Bronchus fibroblast of lung (primary cell): ENCODE results near the gene POM121C. TPM values are rescaled to one million over a fixed set of nuclear protein-coding genes. Genes with fewer than 3 reads are reported as not detected.

Experiments used
- total RNA-seq: library from RNA; depleted of rRNA; stranded (reverse); fragments of >200 nt; gene quantifications from 2 replicates; pipeline ENCODE4 v1.2.3, GENCODE V29; 2015

The POM121C gene
- 4.7 and 4.9 TPM in 2 replicates for total RNA-seq

DNA sequence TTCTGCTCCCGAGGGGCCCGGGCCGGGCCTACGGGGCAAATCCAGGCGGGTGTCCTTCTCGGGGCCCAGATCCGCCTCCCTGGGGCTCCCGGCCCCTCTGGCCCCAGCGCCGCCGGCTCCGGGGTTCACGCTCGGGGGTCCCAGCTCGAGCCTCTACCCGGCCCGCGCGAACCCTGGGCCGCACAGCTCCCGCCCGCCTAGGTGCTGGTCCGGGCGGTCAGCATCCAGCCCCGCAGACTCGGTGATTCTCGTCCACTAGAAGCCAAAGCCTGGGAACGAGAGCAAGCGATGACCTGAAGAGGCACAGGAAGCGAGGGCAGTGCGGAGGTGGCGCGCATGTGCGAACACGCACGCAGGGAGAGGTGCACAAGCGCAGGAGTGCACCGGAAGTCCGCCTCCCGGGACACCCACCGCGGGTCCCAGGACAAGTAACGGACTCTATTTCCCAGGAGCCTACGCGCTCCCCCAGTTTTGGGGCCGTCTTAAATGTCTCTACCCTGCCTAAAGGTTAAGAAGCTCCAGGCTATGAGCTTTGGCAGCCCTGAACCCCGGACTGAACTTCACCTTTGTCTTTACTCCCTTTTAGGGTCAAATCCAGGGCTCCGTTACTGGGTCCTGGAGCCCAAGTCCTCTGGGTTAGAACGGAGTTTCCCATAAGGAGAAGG is at the start of gene POM121C:
POM121C (minus strand) TSS at position 321 of the 665 bp plus-strand sequence. CDS start 44,803 bp downstream, outside the sequence.

DNA sequence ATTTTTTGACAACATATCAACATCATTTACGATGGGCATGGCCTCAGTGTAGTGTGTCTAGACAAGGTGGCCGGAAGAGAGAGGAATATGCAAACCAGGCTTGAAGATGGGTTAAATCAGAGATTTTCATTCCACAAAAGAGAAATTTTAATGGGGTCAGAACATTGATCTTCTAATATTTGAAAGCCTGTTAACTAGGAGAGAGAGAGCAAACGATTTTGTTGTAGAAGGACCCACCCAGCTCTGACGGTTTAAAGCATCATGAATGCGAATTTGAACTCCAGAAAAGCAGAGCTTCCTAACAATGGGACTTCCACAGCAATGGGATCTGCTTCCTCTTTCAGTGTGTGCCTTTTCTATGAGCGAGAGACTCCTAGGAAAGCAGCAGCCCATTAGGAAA is 5.9 kb upstream of the POM121C start, which contains the start of gene SPDYE5:
SPDYE5 (plus strand) TSS at position 301 of the 400 bp plus-strand sequence. CDS start 1,728 bp downstream, outside the sequence.

DNA sequence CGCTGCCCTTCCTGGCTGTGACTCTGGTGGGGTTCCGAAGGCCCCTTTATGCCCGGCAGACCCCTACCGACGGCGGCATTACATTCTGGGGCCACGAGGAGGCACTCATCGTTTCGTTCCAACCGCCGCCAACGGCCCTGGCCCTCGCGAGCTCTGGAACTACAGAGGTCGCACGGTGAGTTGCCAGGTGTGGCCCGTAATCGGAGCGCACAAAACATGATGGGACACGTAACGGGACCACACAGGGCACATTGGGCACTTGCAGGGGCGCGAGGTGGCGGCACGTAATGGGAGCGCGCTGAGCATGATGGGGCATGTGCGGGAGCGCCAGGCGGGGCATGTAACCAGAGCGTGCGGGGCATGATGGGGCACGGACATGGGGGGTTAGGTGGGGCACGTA is 90.8 kb downstream of the POM121C start, which contains the start of gene TRIM73:
TRIM73 (plus strand) TSS at position 301 of the 400 bp plus-strand sequence. CDS start 3,305 bp downstream, outside the sequence.

Other genes starting within 250 kb of the POM121C start
- gene TRIM73, start 90.7 kb downstream of the POM121C start, total RNA-seq = 0.34 and 0.45 TPM in 2 replicates
- gene SPDYE5, start 6.0 kb upstream of the POM121C start, total RNA-seq = not detected in 2 replicates